Ishikawa (cell line): ENCODE measurements around the gene APOA1.

ENCODE experiments used
- CEBPB ChIP-seq: IDR thresholded peaks from 2 replicates; pipeline ENCODE4 v1.6.1; 2012
- CREB1 ChIP-seq: IDR thresholded peaks from 2 replicates; pipeline ENCODE4 v1.6.1; 2012; ENCODE audit warnings: low read depth
- EGR1 ChIP-seq: IDR thresholded peaks from 2 replicates; pipeline ENCODE4 v1.6.1; 2012
- EP300 ChIP-seq: IDR thresholded peaks from 2 replicates; pipeline ENCODE4 v1.6.1; 2012; ENCODE audit warnings: borderline replicate concordance
- FOXM1 ChIP-seq: IDR thresholded peaks from 2 replicates; pipeline ENCODE4 v1.6.1; 2012; ENCODE audit warnings: low read depth, borderline replicate concordance
- NFIC ChIP-seq: IDR thresholded peaks from 2 replicates; pipeline ENCODE4 v1.6.1; 2012
- RAD21 ChIP-seq: IDR thresholded peaks from 2 replicates; pipeline ENCODE4 v1.6.1; 2012; ENCODE audit warnings: low read depth
- TAF1 ChIP-seq: IDR thresholded peaks from 2 replicates; pipeline ENCODE4 v1.6.1; 2012; ENCODE audit warnings: low read depth, mild to moderate bottlenecking
- TCF12 ChIP-seq: IDR thresholded peaks from 2 replicates; pipeline ENCODE4 v1.6.1; 2012; ENCODE audit warnings: low read depth
- TEAD4 ChIP-seq: IDR thresholded peaks from 2 replicates; pipeline ENCODE4 v1.6.1; 2012
- YY1 ChIP-seq: IDR thresholded peaks from 2 replicates; pipeline ENCODE4 v1.6.1; 2012; ENCODE audit warnings: low read depth
- ZBTB7A ChIP-seq: IDR thresholded peaks from 2 replicates; pipeline ENCODE4 v1.6.1; 2012; ENCODE audit warnings: low read depth
- TF ChIP-seq, protein P1 (sequence below): IDR thresholded peaks from 2 replicates; pipeline ENCODE4 v1.6.1; 2012
- TF ChIP-seq, protein P2 (sequence below): IDR thresholded peaks from 2 replicates; pipeline ENCODE4 v1.6.1; 2012
- TF ChIP-seq, protein P3 (sequence below): IDR thresholded peaks from 2 replicates; pipeline ENCODE4 v1.6.1; 2012; ENCODE audit warnings: low read depth, mild to moderate bottlenecking

The APOA1 gene

DNA sequence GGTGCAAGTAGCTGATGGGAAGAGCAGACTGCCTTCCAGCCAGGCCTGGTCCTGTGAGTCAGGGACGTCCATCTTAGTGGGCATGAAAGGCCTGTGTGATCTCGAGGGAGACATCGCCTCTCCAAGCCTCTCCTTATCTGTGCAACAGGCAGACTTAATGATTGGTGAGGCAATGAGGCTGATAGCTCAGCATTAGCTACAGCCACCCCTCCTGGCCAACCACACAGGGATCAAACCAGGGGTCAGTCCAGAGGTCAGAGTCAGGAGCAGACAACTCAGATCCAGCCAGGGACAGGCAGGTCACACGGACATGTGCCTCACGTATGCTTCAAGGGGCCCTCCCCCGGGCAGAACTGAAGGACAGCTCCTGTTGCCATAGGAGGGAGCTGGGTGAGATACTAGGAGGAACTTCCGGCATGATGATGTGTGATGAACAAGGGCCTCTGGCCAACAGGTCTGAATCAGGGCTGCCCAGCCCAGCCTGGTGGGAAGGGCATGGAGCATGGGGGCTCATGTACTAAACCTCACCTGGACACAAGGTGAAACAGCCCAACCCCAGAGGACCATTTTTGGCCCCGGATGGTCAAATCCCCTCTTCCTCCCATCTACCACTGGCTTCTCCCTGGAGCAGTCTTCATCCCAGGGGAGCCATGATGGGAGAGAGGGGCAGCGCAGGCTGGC lies 10.5 kb downstream of the APOA1 start:
- TF ChIP-seq EP300 (no peak), TEAD4 (no peak), CREB1 (no peak), EGR1 (no peak), CEBPB (no peak)

GRCh38 chr11:116825854-116826750 lies 11.3 kb downstream of the APOA1 start:
- no peak for TF ChIP-seq EGR1
- TF ChIP-seq YY1, result no peak
- TF ChIP-seq ZBTB7A, result no peak
- TF ChIP-seq RAD21, result no peak
- no peak for TF ChIP-seq EP300

DNA sequence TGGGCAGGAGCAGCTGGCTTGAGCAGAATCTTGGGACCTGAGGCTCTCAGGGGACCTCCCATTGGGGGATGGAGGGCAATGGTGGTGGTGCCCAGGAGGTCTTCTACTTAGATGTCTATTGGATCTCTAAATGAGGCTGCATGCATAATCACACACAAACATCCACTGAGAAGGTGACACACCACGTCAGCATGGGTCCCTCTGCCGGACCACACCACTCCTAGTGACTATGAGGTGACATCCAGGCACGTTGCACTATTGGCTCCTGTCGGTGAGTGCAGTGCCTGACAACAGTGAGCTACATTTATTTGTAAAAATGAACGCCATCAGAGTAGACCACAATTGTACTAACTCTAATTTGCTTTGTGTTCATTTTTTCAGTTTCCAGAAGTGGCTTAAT lies 12.0 kb downstream of the APOA1 start:
- TF ChIP-seq TAF1 (no peak), EP300 (no peak), NFIC (no peak), RAD21 (no peak), YY1 (no peak), CREB1 (no peak), EGR1 (no peak), FOXM1 (no peak), TCF12 (no peak), ZBTB7A (no peak), TEAD4 (no peak), CEBPB (no peak)
- TF ChIP-seq, protein P1, sequence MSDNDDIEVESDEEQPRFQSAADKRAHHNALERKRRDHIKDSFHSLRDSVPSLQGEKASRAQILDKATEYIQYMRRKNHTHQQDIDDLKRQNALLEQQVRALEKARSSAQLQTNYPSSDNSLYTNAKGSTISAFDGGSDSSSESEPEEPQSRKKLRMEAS, result no peak
- TF ChIP-seq, protein P2, sequence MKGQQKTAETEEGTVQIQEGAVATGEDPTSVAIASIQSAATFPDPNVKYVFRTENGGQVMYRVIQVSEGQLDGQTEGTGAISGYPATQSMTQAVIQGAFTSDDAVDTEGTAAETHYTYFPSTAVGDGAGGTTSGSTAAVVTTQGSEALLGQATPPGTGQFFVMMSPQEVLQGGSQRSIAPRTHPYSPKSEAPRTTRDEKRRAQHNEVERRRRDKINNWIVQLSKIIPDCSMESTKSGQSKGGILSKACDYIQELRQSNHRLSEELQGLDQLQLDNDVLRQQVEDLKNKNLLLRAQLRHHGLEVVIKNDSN, result no peak
- TF ChIP-seq, protein P3, sequence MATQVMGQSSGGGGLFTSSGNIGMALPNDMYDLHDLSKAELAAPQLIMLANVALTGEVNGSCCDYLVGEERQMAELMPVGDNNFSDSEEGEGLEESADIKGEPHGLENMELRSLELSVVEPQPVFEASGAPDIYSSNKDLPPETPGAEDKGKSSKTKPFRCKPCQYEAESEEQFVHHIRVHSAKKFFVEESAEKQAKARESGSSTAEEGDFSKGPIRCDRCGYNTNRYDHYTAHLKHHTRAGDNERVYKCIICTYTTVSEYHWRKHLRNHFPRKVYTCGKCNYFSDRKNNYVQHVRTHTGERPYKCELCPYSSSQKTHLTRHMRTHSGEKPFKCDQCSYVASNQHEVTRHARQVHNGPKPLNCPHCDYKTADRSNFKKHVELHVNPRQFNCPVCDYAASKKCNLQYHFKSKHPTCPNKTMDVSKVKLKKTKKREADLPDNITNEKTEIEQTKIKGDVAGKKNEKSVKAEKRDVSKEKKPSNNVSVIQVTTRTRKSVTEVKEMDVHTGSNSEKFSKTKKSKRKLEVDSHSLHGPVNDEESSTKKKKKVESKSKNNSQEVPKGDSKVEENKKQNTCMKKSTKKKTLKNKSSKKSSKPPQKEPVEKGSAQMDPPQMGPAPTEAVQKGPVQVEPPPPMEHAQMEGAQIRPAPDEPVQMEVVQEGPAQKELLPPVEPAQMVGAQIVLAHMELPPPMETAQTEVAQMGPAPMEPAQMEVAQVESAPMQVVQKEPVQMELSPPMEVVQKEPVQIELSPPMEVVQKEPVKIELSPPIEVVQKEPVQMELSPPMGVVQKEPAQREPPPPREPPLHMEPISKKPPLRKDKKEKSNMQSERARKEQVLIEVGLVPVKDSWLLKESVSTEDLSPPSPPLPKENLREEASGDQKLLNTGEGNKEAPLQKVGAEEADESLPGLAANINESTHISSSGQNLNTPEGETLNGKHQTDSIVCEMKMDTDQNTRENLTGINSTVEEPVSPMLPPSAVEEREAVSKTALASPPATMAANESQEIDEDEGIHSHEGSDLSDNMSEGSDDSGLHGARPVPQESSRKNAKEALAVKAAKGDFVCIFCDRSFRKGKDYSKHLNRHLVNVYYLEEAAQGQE, result no peak

DNA sequence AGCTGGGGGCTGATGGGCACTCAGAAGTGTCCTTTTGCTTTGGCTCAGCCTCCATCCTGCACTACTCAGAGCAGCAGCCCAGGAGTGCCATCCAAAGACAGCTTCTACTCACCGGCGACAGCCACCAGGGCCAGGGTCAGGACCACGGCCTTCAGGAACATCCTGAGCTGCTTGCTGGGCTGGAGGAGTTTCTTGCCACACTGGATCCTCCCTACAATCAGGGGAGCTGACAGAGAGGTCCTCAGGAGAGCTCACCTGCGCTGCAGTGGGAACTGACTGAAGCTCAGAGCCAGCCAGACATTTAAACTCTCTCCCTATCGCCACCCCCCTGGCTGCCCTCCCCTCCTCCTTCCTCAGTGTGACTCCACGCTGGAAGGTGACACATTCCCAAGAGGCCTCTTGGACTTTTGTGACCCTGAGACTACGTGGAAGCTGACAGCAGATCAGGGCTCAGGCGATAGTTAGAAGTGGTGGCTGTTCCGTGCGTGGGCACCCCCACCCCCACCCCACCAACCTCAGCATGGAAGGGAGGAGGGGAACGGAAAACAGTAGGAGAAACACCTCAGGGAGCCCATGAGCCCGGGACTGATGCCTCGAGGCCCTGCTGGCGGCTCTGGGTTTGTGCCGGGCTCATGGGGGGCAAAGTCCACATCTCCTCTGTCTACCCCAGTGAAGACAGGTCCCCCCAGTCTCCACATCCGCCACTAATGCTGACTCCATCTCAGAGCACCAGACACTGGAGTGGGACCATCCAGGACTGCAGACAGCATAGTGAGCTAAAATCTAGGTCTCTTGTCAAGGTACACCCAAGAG lies 14.2 kb downstream of the APOA1 start, which contains the start of gene APOA4:
Gene APOA4, minus strand, starts transcription at position 274 of the 813 bp plus-strand sequence. Its CDS starts 113 bp downstream, at position 161.
- TF ChIP-seq, protein P1, result no peak
- TF ChIP-seq EP300, result no peak
- TF ChIP-seq EGR1, result no peak
- TF ChIP-seq YY1, result no peak
- TF ChIP-seq TCF12, result no peak
- TF ChIP-seq NFIC, result no peak
- no peak for TF ChIP-seq TAF1
- TF ChIP-seq, protein P2, result no peak
- TF ChIP-seq TEAD4, result no peak
- no peak for TF ChIP-seq CREB1
- TF ChIP-seq, protein P3, result no peak
- no peak for TF ChIP-seq RAD21

DNA sequence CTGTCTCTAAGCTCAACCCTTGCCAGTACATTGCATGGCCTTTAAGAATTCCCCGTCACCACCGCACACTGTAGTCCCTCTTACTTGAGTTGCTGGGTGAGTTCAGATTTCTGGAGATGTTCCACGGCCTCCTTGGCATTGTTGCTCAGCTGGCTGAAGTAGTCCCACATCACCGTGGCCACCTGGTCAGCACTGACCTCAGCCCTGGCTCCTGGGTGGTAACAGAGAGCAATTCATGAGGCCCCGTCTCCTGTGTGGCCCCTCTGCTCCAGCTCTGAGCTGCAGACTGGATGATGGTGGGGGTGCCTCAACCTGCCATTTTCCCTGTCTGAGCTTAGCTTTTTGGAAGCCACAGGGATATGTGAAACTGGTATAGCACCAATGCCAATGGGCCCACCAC lies 14.8 kb downstream of the APOA1 start:
- TF ChIP-seq EGR1, result no peak
- TF ChIP-seq TEAD4, result no peak
- no peak for TF ChIP-seq YY1
- TF ChIP-seq TCF12, result no peak
- no peak for TF ChIP-seq CEBPB
- TF ChIP-seq TAF1, result no peak
- no peak for TF ChIP-seq ZBTB7A
- TF ChIP-seq, protein P2, result no peak
- TF ChIP-seq NFIC, result no peak
- TF ChIP-seq, protein P1, result no peak
- TF ChIP-seq EP300, result no peak
- no peak for TF ChIP-seq RAD21
- TF ChIP-seq, protein P3, result no peak
- no peak for TF ChIP-seq CREB1
- no peak for TF ChIP-seq FOXM1
